GM19452 (cell line): Measurements from ENCODE around the gene A3GALT2.

Experiments
- ATAC-seq: cut with Tn5 transposase; IDR thresholded peaks from one replicate; pipeline ENCODE4 v1.9.1; 2021; ENCODE audit not compliant: unreplicated experiment

A3GALT2 gene

DNA sequence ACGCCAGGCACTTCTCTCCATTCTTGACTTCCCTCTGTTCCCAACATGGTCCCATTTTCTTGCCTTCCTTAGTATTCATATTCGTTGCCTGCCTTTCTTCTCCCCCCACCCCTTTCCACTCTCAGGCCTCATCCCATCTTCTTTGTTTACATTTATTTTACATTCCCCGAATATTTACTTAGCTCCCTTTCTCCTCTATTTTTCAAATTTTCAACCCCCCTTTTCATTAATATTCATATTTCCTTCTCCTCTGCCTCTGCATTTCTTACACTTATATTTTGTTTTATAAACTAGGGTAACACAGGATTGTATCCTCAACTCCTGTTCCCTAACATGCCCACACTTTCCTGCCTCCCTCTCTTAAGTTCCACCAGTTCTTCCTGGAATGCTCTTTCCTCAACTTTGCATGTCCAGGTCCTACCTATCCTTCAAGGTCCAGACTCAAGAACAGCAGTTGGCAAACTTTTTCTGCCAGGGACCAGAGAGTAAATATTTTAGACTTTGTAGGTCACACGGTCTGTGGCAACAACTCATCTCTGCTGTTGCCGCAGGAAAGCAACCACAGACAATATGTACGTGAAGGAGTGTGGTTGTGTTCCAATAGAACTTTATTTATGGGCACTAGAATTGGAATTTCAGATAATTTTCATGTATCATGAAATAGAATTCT is 29.8 kb upstream of the A3GALT2 start:
- ATAC-seq: no peak

DNA sequence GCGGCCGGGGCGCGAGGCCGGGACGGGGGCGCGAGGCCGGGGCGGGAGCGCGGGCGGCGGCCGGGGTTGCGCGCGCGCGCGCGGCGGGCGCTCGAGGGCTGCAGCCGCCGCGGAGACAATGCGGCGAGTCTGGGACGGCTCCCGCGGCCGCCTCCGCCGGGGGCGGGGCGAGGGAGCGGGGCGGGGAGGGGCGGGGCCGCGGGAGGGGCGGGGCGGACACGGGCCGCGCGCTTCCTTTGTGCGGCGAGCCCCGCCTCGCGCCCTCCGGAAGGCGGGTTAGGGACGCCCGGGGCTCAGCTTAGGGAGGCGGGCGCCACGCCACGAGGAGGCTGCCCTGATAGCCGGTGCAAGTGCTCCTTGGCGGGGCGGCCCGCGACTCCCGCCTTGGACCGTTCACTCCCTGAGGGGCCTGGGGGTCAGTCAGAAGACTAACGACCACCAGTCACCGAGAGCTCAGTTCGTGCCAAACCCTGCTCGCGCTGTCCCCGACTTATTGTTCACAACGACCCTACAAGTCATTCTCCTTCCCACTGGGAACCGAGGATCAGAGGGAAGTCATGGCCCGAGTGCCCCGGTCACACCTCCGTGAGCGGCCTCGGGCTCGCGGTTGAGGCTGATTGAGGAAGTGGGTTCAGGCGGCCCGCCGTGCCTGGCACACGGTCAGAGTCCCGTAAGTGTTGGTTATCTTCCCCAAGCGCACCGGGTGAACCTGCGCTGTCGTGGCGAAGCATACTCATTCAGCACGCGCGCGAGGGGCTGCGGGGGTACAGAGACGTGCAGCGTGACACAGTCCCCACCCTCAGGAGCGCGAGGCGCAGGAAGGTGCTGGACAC is 29.1 kb upstream of the A3GALT2 start:
- ATAC-seq: peak; percentile 65

DNA sequence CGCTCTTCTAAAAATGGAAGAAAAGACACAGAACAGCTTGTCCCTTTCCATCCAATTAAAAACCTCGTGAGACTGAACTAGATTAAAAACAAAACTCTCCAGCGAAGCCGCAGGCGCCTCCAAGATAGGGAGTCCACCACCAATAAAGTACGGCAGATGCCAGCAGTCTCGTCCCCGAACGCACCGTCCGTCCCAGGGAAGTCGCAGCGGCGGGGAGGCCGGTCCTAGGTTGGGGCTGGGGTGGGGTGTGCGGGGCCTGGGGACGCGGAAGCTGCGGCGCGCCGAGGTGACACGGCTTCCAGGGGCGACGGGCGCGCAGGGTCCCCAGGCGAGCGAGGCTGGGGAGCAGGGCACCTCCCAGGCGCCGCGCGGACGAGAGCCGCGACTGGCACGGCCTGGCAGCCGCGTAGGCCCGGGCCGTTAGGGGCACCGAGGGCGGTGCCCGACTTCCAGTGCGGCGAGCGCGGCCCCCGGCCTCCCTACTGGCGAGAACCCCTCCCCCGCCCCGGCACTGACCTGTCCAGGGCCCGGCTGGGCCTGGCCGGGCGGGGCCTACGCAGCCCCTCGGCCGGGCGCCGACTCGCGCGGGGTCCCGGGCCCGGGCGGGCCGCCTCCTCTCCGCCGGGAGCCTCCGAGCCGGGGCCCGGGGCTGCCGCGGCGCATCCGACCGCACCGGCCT is 28.3 kb upstream of the A3GALT2 start:
- peak; percentile 44 for ATAC-seq

DNA sequence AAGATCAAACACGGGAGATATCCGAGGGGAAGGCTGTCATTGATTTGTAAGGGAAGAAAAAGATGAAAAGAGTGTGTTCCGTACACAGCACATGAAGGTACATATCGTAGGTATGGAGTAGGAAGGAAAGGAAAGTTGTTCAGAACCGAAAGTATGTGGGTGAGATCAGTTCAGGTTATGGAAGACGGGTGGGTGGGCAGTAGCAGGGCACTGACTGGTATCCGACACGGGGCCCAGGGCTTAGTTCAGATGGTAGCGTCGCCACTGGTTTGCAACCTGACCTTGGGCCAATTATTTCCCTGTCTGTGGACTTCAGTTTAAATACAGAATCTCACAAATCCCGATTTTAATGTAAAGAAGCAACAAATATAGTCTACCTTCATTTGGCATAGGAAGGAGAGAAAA is 27.8 kb upstream of the A3GALT2 start:
- no peak for ATAC-seq

DNA sequence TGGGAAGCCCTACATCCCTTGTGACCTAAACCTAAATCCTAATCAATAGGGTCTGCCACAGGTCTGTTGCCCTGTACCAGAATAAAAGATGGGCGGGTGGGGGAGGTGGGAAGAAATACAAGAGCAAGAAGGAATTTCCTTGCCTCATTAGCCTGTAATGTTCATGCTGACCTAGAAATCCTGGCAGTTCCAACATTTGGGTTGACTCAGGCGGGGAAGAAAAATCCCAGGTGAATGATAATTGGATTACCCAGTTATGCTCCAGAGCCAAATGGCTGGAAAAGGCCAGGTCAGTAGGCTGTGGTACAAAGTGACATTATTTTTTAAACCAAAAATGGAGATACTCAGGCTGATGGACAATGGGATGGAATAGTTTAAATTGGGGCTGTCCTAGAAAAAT is 27.3 kb upstream of the A3GALT2 start:
- ATAC-seq: no peak

DNA sequence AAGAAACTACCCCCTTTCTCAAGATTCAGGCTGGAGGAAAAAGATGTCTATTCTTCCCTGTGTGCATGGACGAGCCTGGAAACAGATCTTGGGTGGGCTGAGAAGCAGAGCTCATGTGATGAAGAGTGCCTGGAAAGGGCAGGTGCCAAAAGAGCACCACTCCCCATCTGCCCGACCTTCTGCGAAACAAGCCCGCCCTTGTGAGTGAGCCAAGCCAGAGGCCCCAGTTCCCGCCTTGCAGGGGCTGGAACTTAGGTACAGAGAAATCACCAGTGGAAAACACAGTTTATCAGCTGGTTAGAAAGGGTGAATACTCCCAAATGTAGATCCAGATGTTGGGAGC is 26.7 kb upstream of the A3GALT2 start:
- ATAC-seq: no peak

DNA sequence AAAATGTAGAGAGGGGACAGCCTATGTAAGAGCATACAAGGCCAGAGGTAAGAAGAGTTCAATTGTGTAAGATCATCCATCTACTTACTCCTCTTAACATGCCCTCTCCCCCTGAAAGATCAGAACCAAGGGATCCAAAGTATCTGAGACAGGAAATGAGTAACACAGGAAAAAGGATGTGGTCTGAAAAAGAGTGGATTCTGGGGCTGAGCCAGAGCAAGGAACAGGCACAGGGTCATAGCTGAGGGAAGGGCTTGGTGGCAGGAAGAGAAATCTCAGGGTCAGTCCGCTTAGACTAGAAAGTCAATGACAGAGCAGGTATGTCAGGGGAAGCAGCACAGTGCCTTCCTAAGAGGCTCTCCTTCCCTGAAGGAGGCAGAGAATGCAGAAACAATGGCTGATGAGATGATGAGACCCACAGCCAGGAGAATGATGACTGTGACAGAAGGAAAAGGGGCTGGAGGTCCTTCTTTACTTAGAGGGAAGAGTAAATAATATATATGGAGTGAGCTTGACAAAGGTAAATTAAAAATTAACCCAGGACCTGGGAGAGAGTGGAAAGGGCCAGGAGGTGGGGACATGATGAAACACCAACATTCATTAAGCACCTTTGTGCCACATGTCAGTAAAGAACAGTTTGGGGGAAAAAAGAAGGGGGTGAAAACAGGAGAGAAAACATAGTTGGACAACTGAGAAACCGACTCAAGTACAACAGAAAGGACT is 26.2 kb upstream of the A3GALT2 start:
- ATAC-seq: no peak

DNA sequence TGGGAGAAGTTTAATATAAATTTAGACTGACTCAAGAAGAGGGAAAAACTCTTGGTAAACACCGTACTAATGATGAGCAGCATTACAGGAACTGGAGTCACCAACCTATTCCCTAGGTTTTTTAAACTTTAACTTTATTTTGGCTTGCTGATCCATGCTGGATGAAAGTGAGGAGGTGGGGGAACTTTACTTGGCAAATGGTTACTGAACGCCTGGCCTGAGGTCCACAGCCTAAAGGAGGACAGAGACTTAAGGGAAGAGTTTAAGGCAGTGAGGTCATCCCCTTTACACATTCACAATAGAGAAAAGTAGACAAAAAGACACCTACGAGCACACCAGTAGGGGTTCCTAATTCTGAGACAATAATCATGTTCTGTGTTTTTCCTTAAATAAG is 25.6 kb upstream of the A3GALT2 start:
- no peak for ATAC-seq

DNA sequence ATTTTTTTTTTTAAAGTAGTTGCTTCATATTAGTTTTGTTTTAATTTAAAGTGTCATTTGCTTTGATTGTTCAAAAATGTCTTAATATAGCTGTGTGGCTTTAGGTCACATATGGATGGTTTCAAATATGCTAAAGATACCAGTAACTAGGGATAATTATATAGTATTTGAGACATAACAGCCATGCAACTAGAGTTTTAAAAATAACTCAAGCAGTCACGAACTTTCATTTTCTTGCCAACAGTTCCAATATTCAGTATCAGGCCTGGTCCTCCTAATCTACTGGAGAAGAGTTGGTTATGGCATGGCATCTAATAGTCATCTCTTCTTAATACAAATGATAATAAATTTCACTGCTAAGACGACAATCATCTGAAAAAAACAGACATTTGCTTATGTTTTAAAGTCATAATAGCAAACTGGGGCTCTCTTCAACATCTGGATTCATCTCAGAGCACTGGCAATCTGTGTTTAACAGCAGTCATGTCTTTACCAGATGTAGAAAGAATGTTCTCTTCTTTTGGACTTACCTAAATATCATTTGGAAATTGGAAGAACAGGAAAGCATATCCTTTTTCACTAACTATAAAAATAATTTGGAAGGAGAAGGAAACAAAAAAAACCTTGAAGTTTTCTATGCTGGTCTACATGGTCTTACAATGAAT is 24.1 kb upstream of the A3GALT2 start:
- no peak for ATAC-seq

DNA sequence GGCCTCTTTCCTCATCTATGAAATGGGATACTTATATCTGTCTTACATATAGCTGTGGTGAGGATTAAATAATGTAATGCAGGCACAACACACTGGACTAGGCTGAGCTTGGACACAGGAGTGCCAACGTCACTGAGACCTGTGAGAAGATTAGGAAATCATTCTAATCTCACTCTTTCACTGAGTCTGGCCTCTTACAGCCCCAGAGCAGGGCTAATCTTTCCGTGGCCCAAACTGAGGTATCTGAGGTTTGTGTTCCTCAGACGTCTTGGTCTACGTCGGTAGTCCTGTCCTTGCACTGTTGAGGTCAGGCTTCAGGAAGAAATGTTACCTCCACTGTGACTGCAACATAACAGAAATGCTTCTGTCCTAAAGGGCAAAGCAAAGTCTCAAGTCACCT is 22.6 kb upstream of the A3GALT2 start:
- ATAC-seq: no peak

DNA sequence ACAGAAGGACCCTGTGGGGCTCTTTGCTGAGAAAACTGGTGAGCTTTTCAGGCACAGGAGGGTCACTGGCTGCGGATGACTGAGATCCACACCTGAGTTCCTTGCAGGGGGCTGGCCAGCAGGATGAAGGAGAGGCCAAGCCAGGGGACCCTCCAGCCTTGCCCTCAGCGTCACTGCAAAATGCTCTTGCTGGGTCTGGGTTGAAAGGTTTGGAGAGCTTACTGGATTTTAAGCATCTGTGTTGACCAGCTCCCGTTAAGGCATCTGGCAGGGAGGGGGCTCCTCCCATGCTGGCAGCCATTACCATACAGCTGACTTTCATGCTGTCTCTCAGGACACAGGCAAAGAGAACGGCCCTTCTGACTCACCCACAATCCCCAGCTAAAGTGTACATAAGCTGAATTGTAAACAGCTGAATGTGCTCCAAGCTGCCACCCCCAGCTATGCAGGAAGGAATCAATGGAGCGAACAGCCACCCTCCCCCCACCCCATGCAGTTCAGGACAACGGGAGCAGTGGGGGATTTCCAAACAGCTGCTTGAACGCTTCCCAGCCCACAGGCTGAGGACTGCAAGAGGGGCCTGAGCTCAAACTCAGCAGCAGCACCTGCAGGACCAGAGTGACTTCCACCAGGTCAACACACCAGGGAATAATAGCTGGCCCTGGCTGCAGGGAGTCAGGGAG is 21.3 kb upstream of the A3GALT2 start:
- ATAC-seq: no peak

DNA sequence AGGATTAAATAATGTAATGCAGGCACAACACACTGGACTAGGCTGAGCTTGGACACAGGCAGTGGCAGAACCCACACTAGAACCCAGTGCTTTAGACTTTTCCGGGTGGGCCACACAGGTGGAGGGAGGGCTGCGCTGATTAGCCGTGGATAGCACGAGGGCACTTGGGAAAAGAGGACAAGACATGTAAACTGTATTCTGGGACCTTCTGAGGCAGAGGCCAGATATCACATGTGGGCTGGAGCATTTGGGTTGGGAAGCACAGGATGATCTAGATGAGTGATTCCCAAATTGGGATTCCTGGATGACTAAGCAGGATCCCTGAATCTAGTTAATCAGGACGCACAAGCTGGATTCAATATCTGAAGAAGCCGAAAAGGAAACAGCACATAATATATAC is 20.3 kb upstream of the A3GALT2 start:
- no peak for ATAC-seq

DNA sequence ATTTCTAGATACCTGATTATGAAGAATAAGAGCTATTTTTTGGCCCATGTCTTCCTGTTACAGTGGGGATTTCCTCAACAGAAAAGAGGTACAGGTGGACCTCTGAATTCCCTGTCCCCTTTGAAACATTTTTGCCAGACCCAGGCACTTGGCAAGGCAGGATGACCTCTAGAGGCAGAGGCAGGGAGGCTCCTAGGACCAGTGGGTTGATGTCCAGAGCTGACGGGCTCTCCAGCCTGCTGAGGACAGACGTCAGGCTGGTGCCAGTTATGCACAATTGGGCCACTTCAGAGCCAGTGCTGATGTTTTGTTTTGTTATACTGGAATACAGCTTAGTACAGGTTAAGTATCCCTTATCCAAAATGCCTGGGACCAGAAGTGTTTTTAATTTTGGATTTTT is 18.5 kb upstream of the A3GALT2 start:
- no peak for ATAC-seq

DNA sequence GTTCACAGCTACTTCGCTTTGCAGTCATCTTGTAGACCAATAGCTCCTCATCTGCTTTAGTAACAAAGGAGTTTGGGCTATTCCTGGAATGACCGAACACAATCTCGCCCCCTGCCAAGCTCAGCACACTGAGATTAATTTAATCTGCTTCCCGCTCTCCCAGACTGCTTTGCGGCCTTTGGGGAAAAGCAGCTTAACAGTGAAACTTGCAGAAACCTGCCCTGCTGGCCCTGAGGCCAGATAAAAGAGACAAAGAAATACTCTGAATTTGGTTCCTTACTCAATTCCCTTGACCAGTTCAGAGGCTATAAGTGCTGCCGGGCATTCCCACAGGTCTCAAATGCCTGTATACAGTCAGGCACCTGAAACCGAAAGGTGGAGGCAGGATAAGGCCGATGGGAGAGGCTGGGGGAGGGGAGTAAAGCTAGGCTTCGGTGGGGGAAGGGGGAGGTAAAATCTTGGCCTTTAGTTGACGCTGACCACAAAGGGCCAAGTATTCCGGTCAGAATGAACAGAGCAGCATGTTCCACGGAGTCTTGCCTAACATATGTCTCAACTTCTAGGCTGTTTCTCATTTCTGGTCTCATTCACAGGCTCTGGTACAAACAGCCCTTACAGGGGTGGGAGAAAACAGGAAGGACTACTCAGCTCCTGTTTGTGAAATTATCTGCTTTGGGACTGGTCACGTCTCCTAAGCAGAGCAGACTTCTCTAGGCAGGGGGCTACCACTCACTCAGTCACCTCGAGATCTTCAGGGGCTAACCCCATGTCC is 17.7 kb upstream of the A3GALT2 start:
- no peak for ATAC-seq

DNA sequence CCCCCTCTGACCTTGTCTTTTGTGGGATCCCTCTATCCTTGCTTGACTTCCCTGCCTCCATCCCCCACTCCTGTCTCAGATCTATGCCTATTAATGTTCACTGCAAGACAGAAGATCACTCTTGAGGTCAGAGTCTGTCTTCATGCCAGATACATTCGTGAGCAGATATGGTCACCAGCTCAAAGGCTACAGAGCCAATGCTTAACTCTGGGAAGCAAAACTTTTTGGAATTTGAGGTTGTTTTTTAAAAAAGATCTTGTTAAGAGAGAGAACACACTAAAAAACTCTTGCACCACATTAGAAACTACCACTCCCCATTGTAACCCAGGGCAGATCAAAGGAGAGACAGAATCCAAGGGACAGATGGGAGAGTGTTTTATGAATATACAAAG is 17.1 kb upstream of the A3GALT2 start:
- no peak for ATAC-seq

DNA sequence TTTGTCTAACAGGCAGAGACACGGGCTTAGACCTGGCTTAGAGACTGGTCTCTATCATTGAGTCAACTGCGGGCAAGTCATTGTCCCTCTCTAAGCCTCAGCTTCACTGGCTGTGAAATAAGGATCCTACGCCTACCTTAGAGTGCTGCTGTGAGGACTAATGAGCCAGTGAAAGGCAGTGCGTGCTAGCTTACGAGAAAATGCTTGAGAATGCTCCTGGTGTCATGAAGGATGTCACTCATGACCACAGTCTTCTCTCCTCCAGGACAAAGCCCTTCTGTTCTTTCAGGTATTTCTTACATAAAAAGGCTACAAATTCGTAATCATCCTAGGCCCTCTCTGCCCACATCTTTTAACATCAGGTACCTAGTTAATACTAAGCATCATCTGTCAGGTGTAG is 16.5 kb upstream of the A3GALT2 start:
- no peak for ATAC-seq

DNA sequence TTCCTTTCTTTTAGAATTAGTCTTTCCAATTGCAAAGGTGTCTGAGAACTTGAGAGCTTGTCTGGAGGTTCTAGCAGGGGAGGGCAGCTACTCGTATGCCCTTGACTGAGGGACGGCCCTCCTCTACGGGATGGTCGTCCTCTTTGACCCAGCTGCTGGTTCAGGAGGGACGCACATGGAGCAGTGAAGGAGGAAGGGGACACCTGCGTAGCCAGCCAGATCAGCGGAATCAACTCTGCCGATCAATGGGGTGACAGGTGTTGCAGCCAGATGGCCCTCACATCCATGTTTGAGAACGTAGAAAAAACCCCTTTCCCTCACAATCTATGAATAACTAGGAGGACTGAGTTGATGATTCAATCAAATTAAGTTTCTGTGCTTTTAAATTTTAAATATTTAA is 15.7 kb upstream of the A3GALT2 start:
- no peak for ATAC-seq

DNA sequence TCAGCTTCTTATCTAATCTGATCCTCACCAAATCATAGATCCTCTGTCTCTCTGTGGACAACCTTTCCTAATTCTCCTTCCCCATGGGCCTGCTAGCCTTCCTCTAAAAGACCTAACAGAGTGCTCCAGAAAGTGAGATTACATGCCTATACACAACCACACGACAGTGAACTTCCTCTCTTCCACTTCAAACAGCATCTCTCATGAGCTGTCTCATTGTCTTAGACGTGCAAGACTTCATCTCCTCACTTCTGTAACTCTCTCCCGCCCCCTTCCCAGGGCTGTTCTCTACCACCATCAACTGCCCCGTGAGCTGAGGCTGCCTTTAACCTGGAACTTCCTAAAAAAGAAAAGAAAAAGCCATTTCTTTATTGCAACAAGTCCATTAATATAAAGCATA is 14.1 kb upstream of the A3GALT2 start:
- ATAC-seq: no peak

DNA sequence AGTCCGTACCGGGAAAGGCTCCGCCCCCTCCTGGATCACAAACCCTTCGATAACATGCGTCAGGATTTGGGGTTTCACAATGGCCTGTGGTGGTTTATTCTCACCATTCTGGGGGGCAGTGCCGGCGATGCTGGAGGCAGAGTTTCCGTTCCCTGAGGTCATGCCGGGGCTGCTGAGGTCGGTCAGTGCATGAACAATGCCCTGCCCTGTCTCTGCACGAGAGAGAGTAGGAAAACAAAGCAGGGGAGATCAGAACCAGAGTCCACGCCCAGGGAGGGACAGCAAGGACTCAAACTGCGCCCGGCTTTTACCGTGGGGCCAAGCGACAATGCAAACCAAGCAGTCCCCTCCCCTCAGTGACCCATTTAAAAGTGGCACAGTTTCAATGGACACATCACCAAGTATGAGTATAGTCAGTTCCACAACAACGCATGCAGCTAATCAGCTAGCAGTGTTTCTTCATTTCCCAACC is 13.2 kb upstream of the A3GALT2 start:
- no peak for ATAC-seq

DNA sequence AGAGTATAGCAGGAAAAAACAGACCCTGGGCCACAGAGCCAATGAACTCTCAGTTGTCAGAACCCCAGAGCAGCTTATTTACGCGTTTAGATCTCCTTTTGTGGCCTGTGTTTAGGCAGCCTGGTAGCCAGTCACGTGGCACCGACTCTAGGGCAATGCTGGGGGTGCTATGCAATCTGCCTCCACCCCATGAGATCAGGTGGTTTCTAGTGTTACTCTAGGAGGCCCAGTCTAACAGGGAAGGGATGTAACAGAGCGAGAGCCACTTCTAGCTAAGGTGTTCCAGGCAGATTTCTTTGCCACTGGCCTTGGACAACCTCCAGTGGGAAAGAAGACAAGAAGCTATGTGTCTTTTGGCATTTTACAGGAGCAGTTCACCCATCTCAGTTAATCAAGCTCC is 12.0 kb upstream of the A3GALT2 start:
- ATAC-seq: no peak
